Testis (tissue), 3 donors: ENCODE data around the gene DMPK. TPM values are rescaled to one million over a fixed set of nuclear protein-coding genes. Genes with fewer than 3 reads are reported as not detected.

Experiments used
- DNase-seq: peaks from one replicate; pipeline ENCODE4 v3.0.0-alpha.2; 2019
- H3K27ac ChIP-seq, 2 donors: fragments of 200-600 bp; sonication (generic); one replicate each; pipeline ENCODE4 v1.5.1; 2019
- H3K27me3 ChIP-seq: fragments of 200-600 bp; sonication (generic); one replicate; pipeline ENCODE4 v1.5.1; 2019
- H3K36me3 ChIP-seq: fragments of 200-600 bp; sonication (generic); one replicate; pipeline ENCODE4 v1.5.1; 2017; ENCODE audit warnings: low read depth; ENCODE audit errors: missing control alignments
- H3K4me1 ChIP-seq: fragments of 200-600 bp; sonication (generic); one replicate; pipeline ENCODE4 v1.5.1; 2019
- H3K4me3 ChIP-seq, 2 donors: fragments of 200-600 bp; sonication (generic); one replicate each; pipeline ENCODE4 v1.5.1; 2017 to 2019
- H3K9me3 ChIP-seq: fragments of 200-600 bp; sonication (generic); one replicate; pipeline ENCODE4 v1.5.1; 2017
- CTCF ChIP-seq, 3 experiments: fragments of 450-650 bp in 2 of 3; fragments of 200-600 bp in 1 of 3; sonication (generic) in 1 of 3; IDR thresholded peaks; one replicate each; pipeline ENCODE4 v1.5.1; 2016 to 2019; ENCODE audit warnings: antibody characterized with exemption in 3 of 3, mild to moderate bottlenecking in 2 of 3, moderate library complexity in 1 of 3
- POLR2A ChIP-seq: fragments of 450-650 bp; IDR thresholded peaks from one replicate; pipeline ENCODE4 v1.6.1; 2017; ENCODE audit warnings: antibody characterized with exemption, mild to moderate bottlenecking, moderate library complexity
- WGBS, 2 donors: methylation state at CpG; one replicate each; pipeline ENCODE4 v1.1.5; 2018; 5-methylcytosine and 5-hydroxymethylcytosine counted together
- intact Hi-C: fragments of 100-400 bp; cut with DNase I; formaldehyde crosslinking; loops from one replicate; pipeline ENCODE4 v1.15.1; 2023; ENCODE audit warnings: low total_unique reads
- polyA plus RNA-seq: library from polyadenylated mRNA; stranded (reverse); fragments of 350-450 nt; fragmentation: Illumina TruSeq; extraction: RNeasy Lipid Tissue Mini Kit (QIAGEN cat#74804); gene quantifications from one replicate; pipeline ENCODE4 v1.2.3, GENCODE V29; 2014; ENCODE audit warnings: low read depth, low replicate concordance; ENCODE audit not compliant: insufficient read depth
- total RNA-seq, 2 donors: library from RNA; depleted of rRNA; stranded (reverse); fragments of >200 nt; gene quantifications; one replicate each; pipeline ENCODE4 v1.2.3, GENCODE V29; 2016

DMPK gene
- total and polyA plus RNA-seq, 3 donors from 2014 or later = 42.6 to 68.8 (median 66.2) TPM

GRCh38 chr19:45785097-45785496 is 2.8 kb upstream of the DMPK start:
- DNase-seq = no peak
- no peak overlapping the region for H3K4me3 ChIP-seq
- 81 to 82% methylated on average over 3 to 5 of the region's 5 CpGs for WGBS, 2 donors
- no peak for TF ChIP-seq CTCF (IDR thresholded peaks at IDR 0.05)
- no peak for TF ChIP-seq POLR2A
- no peaks in the 10 kb centered on the region for H3K27me3 ChIP-seq
- H3K36me3 ChIP-seq = no peaks in the 10 kb centered on the region
- intact Hi-C loops = no loop called here
- H3K9me3 ChIP-seq = no peaks in the 10 kb centered on the region
- no peak overlapping the region for H3K27ac ChIP-seq
- H3K4me1 ChIP-seq = peaks cover 22% of the 10 kb centered on the region

GRCh38 chr19:45784096-45784495 is 1.8 kb upstream of the DMPK start:
- WGBS, 2 donors = 74 to 80% methylated on average over 2 to 4 of the region's 4 CpGs
- Histone ChIP-seq H3K9me3 (no peaks in the 10 kb centered on the region), H3K4me1 (peaks cover 28% of the 10 kb centered on the region), H3K4me3 (no peak overlapping the region), H3K36me3 (no peaks in the 10 kb centered on the region), H3K27me3 (no peaks in the 10 kb centered on the region), H3K27ac (peak overlapping the region; percentile 79 to 89)
- no peak for DNase-seq
- intact Hi-C loops = no loop called here
- TF ChIP-seq CTCF (IDR thresholded peaks at IDR 0.05) (no peak), POLR2A (no peak)

- H3K4me3 ChIP-seq = peak overlapping the region; percentile 50 to 60
- H3K27me3 ChIP-seq = no peaks in the 10 kb centered on the region
- peaks cover 29% of the 10 kb centered on the region for H3K4me1 ChIP-seq
- peak overlapping the region; percentile 79 to 89 for H3K27ac ChIP-seq
- intact Hi-C loops = no loop called here
- H3K36me3 ChIP-seq = no peaks in the 10 kb centered on the region
- no peaks in the 10 kb centered on the region for H3K9me3 ChIP-seq
- 42 to 64% methylated on average over 19 to 26 of the region's 26 CpGs for WGBS, 2 donors
- no peak for TF ChIP-seq POLR2A
- no peak for TF ChIP-seq CTCF (IDR thresholded peaks at IDR 0.05)
- DNase-seq = peak; percentile 48
Observed at GRCh38 chr19:45782820-45783785, 813 bp upstream of the DMPK start.

GRCh38 chr19:45781214-45782161 is 802 bp downstream of the DMPK start:
- DNase-seq = no peak
- WGBS, 2 donors = 36 to 58% methylated on average over 13 to 16 of the region's 17 CpGs
- Histone ChIP-seq H3K4me3 (peak overlapping the region; percentile 50 to 60), H3K9me3 (no peaks in the 10 kb centered on the region), H3K27me3 (no peaks in the 10 kb centered on the region), H3K27ac (peak overlapping the region; percentile 79 to 89), H3K4me1 (peaks cover 29% of the 10 kb centered on the region), H3K36me3 (no peaks in the 10 kb centered on the region)
- intact Hi-C loops = no loop called here
- TF ChIP-seq CTCF (IDR thresholded peaks at IDR 0.05) (no peak), POLR2A (no peak)
